SK-N-MC (cell line): ENCODE data around the gene AKAP1.

Experiments
- EZH2 ChIP-seq: fragments of 200-600 bp; sonication (generic); IDR thresholded peaks from one replicate; pipeline ENCODE4 v1.6.1; 2017; ENCODE audit warnings: antibody characterized with exemption
- FOXP2 ChIP-seq: optimal IDR thresholded peaks from 2 replicates; pipeline ENCODE3; 2011; ENCODE audit warnings: mild to moderate bottlenecking, moderate library complexity; ENCODE audit not compliant: insufficient read depth; ENCODE audit errors: extremely low read length, control extremely low read depth
- POLR2AphosphoS5 ChIP-seq: IDR thresholded peaks from 2 replicates; pipeline ENCODE4 v1.6.1; 2012; ENCODE audit warnings: mild to moderate bottlenecking, low read depth, low read length, borderline replicate concordance

GRCh38 chr17:57106836-57107497 is 21.9 kb downstream of the AKAP1 start:
- TF ChIP-seq POLR2AphosphoS5, result no peak
- no peak for TF ChIP-seq EZH2
- TF ChIP-seq FOXP2, result no peak
